Measurements from ENCODE around the gene CXCL13.

Gene CXCL13

GRCh38 chr4:77631276-77631675 is 25.7 kb downstream of the CXCL13 start:
- no peaks in the 10 kb centered on the region for H3K36me3 ChIP-seq (ENCODE audit: control insufficient read depth in 2 of 2, insufficient read depth in 1 of 2, low read length in 2 of 2)
- H3K27ac ChIP-seq (ENCODE audit: extremely low read depth, low read depth, low read length): no peak overlapping the region
- no peaks in the 10 kb centered on the region for H3K4me1 ChIP-seq (ENCODE audit: control insufficient read depth, insufficient read depth, low read length)
- no peaks in the 10 kb centered on the region for H3K9me3 ChIP-seq (ENCODE audit: control insufficient read depth, insufficient read depth, low read depth, low read length)
- ChIA-PET POLR2A (no interaction called here), CTCF (no interaction called here)
- no peak overlapping the region for H3K4me3 ChIP-seq (ENCODE audit: low read depth, low read length)
- no peak for TF ChIP-seq GLI2 (tag by site-specific recombination; IDR thresholded peaks at IDR 0.05; ENCODE audit: borderline replicate concordance, low read depth)
- TF ChIP-seq KLF8 (tag by site-specific recombination; IDR thresholded peaks at IDR 0.05): no peak
- no peak for TF ChIP-seq ZNF341 (tag by site-specific recombination; IDR thresholded peaks at IDR 0.05; ENCODE audit: low read depth)
- TF ChIP-seq ZNF449 (tag by site-specific recombination; IDR thresholded peaks at IDR 0.05): no peak
- TF ChIP-seq ZNF585B (tag by site-specific recombination; IDR thresholded peaks at IDR 0.05): no peak
- no peak for TF ChIP-seq ZNF776 (tag by site-specific recombination; IDR thresholded peaks at IDR 0.05; ENCODE audit: borderline replicate concordance)
- no peak for TF ChIP-seq ZNF426 (tag by site-specific recombination; IDR thresholded peaks at IDR 0.05)
- TF ChIP-seq ZSCAN5A (tag by site-specific recombination; IDR thresholded peaks at IDR 0.05): no peak
- TF ChIP-seq KLF10 (tag by site-specific recombination; IDR thresholded peaks at IDR 0.05): no peak

GRCh38 chr4:77634132-77634785 is 28.6 kb downstream of the CXCL13 start:
- Histone ChIP-seq H3K4me3 (ENCODE audit: low read depth, low read length) (no peak overlapping the region), H3K27ac (ENCODE audit: extremely low read depth, low read depth, low read length) (no peak overlapping the region), H3K9me3 (ENCODE audit: control insufficient read depth, insufficient read depth, low read depth, low read length) (no peaks in the 10 kb centered on the region), H3K36me3 (ENCODE audit: control insufficient read depth in 2 of 2, insufficient read depth in 1 of 2, low read length in 2 of 2) (no peaks in the 10 kb centered on the region), H3K4me1 (ENCODE audit: control insufficient read depth, insufficient read depth, low read length) (no peaks in the 10 kb centered on the region)
- POLR2A ChIA-PET: no interaction called here
- no peak for TF ChIP-seq ZNF670 (tag by site-specific recombination; IDR thresholded peaks at IDR 0.05; ENCODE audit: low read depth)
- no peak for TF ChIP-seq KLF16 (tag by site-specific recombination; IDR thresholded peaks at IDR 0.05)
- no peak for TF ChIP-seq ZBTB8A (tag by site-specific recombination; IDR thresholded peaks at IDR 0.05)
- TF ChIP-seq ZNF580 (tag by site-specific recombination; IDR thresholded peaks at IDR 0.05): no peak
- no peak for TF ChIP-seq ZNF155 (tag by site-specific recombination; IDR thresholded peaks at IDR 0.05)
- no peak for TF ChIP-seq ZXDB (tag by site-specific recombination; IDR thresholded peaks at IDR 0.05)
- no peak for TF ChIP-seq ZNF311 (tag by site-specific recombination; IDR thresholded peaks at IDR 0.05; ENCODE audit: borderline replicate concordance)
- TF ChIP-seq ZSCAN4 (tag by site-specific recombination; IDR thresholded peaks at IDR 0.05): no peak
- no peak for TF ChIP-seq BCL11B (tag by site-specific recombination; IDR thresholded peaks at IDR 0.05; ENCODE audit: low read depth)
- TF ChIP-seq ZFHX2 (tag by site-specific recombination; conservative IDR thresholded peaks at IDR 0.05): no peak
- TF ChIP-seq ZNF175 (tag by site-specific recombination; IDR thresholded peaks at IDR 0.05): no peak
- no peak for TF ChIP-seq KLF9 (tag by site-specific recombination; IDR thresholded peaks at IDR 0.05; ENCODE audit: low read depth)
- no peak for TF ChIP-seq TRIM28 (IDR thresholded peaks at IDR 0.05; ENCODE audit: borderline replicate concordance, low read length)
- CTCF ChIA-PET: no interaction called here

All from HEK293 (cell line).